GM15510 (cell line): ENCODE measurements around the gene CRTAC1.

Experiments used
- POLR2A ChIP-seq: IDR thresholded peaks from 3 replicates; pipeline ENCODE4 v1.6.1; 2011; ENCODE audit warnings: borderline replicate concordance; ENCODE audit not compliant: insufficient read length; ENCODE audit errors: extremely low read depth

Gene CRTAC1

GRCh38 chr10:98039690-98040381 lies 9.4 kb upstream of the CRTAC1 start:
- no peak for TF ChIP-seq POLR2A

GRCh38 chr10:98038288-98038687 lies 7.9 kb upstream of the CRTAC1 start:
- TF ChIP-seq POLR2A, result no peak

GRCh38 chr10:98035599-98035998 lies 5.2 kb upstream of the CRTAC1 start:
- TF ChIP-seq POLR2A, result no peak

- TF ChIP-seq POLR2A, result no peak
Observed at GRCh38 chr10:98033515-98033914, 3.1 kb upstream of the CRTAC1 start.

- no peak for TF ChIP-seq POLR2A
Observed at GRCh38 chr10:98031440-98031839, 1.0 kb upstream of the CRTAC1 start.

GRCh38 chr10:98030991-98031431 lies 590 bp upstream of the CRTAC1 start:
- TF ChIP-seq POLR2A, result no peak

- TF ChIP-seq POLR2A, result no peak
Observed at GRCh38 chr10:98029149-98030092, 1.0 kb downstream of the CRTAC1 start.

- no peak for TF ChIP-seq POLR2A
Observed at GRCh38 chr10:98028168-98028770, 2.2 kb downstream of the CRTAC1 start.

- TF ChIP-seq POLR2A, result no peak
Observed at GRCh38 chr10:98023024-98023423, 7.4 kb downstream of the CRTAC1 start.

- no peak for TF ChIP-seq POLR2A
Observed at GRCh38 chr10:98020784-98021183, 9.6 kb downstream of the CRTAC1 start.

- TF ChIP-seq POLR2A, result no peak
Observed at GRCh38 chr10:98020254-98020653, 10.2 kb downstream of the CRTAC1 start.

GRCh38 chr10:98019784-98020183 lies 10.6 kb downstream of the CRTAC1 start:
- no peak for TF ChIP-seq POLR2A

- no peak for TF ChIP-seq POLR2A
Observed at GRCh38 chr10:98016772-98017475, 13.5 kb downstream of the CRTAC1 start.

GRCh38 chr10:98013776-98014175 lies 16.6 kb downstream of the CRTAC1 start:
- TF ChIP-seq POLR2A, result no peak

GRCh38 chr10:98013122-98013521 lies 17.3 kb downstream of the CRTAC1 start:
- TF ChIP-seq POLR2A, result no peak

GRCh38 chr10:98012644-98013043 lies 17.8 kb downstream of the CRTAC1 start:
- TF ChIP-seq POLR2A, result no peak
